ENCODE measurements around the gene IQCN.

IQCN gene

DNA sequence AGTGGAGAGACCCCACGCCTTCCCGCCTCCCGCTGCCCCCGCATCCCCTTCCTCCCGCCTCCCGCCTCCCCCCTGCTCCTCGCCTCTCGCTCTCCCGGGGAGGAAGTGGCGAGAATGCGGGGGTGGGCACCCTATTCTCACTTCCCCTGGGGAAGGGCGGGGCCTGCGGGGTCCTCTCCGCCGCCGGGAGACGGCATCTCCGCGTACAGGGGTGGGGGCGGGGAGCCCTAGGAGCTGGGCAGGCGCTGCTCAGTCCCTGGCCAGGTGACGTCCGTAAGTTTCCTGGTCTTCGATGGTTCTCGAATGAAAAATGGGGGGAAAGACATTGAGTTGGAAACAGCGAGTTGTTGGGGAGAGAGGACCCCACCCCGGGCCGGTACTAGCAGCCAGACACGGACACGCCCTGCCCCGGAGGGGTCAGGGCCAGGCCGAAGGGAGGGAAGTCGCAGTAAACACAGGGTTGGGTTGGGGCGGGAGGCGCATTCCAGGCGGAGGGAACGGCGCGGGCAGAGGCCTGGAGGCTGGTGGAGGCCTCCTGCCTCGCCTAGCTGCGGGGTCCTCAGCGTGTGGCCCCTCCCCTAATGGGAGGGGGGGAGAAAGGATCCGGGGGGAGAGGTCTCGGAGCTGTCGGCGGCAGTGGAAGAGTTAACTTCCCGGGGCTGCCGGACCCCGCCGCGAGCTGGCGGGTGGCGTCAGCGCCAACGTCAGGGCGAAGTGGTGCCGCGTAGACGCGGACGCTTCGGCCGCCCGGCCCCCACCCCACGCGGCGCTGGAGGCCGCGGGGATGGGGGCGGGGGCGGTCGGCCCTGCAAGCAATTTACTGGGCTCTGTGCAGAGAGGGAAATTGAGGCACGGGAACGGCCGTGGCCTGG lies 17.6 kb upstream of the IQCN start:
- no peaks in the 10 kb centered on the region for H3K36me3 ChIP-seq (ENCODE audit: control insufficient read depth, insufficient read depth, low read length)
- no peaks in the 10 kb centered on the region for H3K27me3 ChIP-seq (replicated peaks; ENCODE audit: control insufficient read depth, insufficient read depth, low read length)
- peak overlapping the region; percentile 81 for H3K4me3 ChIP-seq (replicated peaks; ENCODE audit: low read depth, low read length)
- TF ChIP-seq, protein P1, sequence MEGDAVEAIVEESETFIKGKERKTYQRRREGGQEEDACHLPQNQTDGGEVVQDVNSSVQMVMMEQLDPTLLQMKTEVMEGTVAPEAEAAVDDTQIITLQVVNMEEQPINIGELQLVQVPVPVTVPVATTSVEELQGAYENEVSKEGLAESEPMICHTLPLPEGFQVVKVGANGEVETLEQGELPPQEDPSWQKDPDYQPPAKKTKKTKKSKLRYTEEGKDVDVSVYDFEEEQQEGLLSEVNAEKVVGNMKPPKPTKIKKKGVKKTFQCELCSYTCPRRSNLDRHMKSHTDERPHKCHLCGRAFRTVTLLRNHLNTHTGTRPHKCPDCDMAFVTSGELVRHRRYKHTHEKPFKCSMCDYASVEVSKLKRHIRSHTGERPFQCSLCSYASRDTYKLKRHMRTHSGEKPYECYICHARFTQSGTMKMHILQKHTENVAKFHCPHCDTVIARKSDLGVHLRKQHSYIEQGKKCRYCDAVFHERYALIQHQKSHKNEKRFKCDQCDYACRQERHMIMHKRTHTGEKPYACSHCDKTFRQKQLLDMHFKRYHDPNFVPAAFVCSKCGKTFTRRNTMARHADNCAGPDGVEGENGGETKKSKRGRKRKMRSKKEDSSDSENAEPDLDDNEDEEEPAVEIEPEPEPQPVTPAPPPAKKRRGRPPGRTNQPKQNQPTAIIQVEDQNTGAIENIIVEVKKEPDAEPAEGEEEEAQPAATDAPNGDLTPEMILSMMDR (IDR thresholded peaks at IDR 0.05; ENCODE audit: insufficient read depth, low read length, poor library complexity, severe bottlenecking), result no peak
- peak; percentile 89 for DNase-seq (ENCODE audit: extremely low read depth, insufficient read length)

DNA sequence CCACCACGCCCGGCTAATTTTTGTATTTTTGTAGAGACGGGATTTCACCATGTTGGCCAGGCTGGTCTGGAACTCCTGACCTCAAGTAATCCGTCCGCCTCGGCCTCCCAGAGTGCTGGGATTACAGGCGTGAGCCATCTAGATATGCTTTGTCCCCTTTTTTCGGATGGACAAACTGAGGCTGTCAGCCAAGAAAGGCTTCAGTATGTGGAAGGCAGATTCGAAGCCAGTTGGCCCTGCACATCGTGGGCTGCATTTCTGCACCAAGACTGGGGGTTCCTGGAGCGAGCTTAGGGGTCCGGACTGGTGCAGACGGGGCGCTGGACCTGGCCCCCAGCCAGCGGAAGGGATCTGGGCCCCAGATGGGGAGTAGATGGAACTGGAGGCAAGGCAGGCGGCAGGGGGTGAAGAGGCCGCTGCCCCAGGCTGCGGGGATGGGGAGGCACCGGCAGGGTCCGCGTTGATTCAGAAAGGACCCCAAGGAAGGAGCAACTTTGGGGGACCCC lies 16.8 kb upstream of the IQCN start:
- Histone ChIP-seq H3K27me3 (replicated peaks; ENCODE audit: control insufficient read depth, insufficient read depth, low read length) (no peaks in the 10 kb centered on the region), H3K36me3 (ENCODE audit: control insufficient read depth, insufficient read depth, low read length) (no peaks in the 10 kb centered on the region), H3K4me3 (replicated peaks; ENCODE audit: low read depth, low read length) (peak overlapping the region; percentile 81)
- no peak for DNase-seq (ENCODE audit: extremely low read depth, insufficient read length)
- TF ChIP-seq, protein P1 (IDR thresholded peaks at IDR 0.05; ENCODE audit: insufficient read depth, low read length, poor library complexity, severe bottlenecking), result no peak

DNA sequence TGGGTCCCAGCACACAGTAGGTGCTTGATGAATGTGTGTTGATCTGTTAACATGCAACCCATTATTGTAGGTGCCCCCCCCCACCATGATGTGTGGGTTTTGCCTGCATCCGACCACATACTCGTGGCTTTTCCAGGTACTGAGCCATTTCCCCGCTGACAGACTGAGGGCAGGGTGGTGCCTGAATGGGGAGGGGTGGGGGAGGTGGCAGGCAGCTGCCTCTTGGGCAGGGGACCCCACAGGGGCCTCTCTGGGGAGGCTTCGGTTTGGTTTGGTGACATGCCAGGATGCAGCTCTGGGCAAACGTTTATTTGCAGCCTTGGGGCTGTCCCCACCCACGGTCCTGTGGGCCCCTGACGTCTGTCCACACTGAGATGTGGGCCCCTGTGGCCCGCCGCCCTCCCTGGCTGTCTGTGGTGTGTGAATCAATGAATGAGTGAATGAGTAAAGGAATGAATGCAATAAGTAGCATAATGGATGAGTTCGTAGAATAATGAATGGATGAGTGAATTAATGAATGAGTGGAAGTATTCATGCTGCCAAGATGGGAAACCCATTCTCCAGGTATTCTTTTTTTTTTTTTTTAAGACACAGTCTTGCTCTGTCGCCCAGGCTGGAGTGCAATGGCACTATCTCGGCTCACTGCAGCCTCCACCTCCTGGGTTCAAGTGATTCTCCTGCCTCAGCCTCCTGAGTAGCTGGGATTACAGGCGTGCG lies 16.2 kb upstream of the IQCN start:
- TF ChIP-seq, protein P1 (IDR thresholded peaks at IDR 0.05; ENCODE audit: insufficient read depth, low read length, poor library complexity, severe bottlenecking), result no peak
- Histone ChIP-seq H3K4me3 (replicated peaks; ENCODE audit: low read depth, low read length) (no peak overlapping the region), H3K27me3 (replicated peaks; ENCODE audit: control insufficient read depth, insufficient read depth, low read length) (no peaks in the 10 kb centered on the region), H3K36me3 (ENCODE audit: control insufficient read depth, insufficient read depth, low read length) (no peaks in the 10 kb centered on the region)
- peak; percentile 84 for DNase-seq (ENCODE audit: extremely low read depth, insufficient read length)

DNA sequence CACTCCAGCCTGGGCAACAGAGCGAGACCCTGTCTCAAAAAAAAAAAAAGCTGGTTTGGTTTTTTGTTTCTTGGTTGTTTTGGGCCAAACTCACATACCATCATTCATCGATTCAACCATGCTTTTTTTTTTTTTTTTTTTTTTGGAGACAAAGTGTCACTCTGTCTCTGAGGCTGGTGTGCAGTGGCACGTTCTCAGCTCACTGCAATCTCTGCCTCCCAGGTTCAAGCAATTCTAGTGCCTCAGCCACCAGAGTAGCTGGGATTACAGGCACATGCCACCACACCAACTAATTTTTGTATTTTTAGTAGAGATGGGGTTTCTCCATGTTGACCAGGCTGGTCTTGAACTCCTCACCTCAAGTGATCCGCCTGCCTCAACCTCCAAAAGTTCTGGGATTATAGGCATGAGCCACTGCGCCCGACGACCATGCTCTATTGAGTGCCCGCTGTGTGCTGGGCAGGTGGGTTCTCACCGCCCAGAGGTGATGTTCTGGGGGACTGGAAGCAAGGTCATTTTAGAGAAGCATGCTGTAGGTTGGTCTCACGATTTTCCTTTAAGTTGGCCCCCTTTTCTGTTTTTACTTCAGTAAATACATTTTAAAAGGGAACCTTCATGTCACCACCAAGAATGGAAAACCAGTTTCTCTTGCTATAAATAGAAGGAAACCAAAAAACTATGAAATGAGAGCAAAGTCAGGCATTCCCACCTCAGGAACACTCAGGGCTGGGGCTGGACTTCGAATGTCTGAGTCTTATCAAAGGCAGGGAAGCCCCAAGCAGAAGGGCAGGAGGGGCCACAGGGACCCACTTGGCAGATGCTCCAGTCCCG lies 15.4 kb upstream of the IQCN start:
- TF ChIP-seq, protein P1 (IDR thresholded peaks at IDR 0.05; ENCODE audit: insufficient read depth, low read length, poor library complexity, severe bottlenecking), result no peak
- no peak overlapping the region for H3K4me3 ChIP-seq (replicated peaks; ENCODE audit: low read depth, low read length)
- no peak for DNase-seq (ENCODE audit: extremely low read depth, insufficient read length)
- no peaks in the 10 kb centered on the region for H3K36me3 ChIP-seq (ENCODE audit: control insufficient read depth, insufficient read depth, low read length)
- H3K27me3 ChIP-seq (replicated peaks; ENCODE audit: control insufficient read depth, insufficient read depth, low read length), result no peaks in the 10 kb centered on the region
